ENCODE results near the gene ADORA2A.

DNA sequence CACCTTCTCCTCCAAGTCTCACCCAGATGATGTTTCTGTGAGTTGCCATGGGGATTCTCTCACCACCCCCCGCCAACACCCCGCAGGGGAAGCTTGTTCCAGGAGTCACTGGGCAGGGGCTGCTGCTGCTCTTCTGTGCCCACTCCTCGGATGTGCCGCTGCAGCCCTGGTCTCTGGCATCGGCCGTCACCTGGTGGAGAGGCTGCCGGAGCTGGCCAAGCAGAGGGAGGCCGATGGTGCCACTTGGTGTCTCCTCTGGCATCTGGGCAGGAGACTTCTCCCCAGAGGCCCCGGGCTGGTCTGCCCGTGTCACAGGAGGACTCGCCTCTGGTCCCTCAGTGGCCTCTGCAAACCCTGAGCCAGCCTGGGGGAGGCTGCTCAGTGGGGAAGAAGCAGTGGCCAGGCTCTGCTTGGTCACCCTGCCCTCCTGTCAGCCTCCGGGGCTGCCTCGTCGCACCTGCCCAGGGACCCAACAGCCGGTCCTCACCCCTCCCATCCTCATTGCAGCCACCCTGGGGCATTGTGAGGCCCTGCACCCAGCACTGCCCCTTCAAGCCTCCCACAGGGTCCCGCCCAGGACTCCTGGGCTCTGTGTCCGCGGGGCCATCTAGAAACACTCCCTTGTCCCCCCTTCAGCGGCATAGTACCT lies 424 bp upstream of the ADORA2A start:
- TF ChIP-seq POLR2A (IDR thresholded peaks at IDR 0.05): no peak
- TF ChIP-seq, protein P1, sequence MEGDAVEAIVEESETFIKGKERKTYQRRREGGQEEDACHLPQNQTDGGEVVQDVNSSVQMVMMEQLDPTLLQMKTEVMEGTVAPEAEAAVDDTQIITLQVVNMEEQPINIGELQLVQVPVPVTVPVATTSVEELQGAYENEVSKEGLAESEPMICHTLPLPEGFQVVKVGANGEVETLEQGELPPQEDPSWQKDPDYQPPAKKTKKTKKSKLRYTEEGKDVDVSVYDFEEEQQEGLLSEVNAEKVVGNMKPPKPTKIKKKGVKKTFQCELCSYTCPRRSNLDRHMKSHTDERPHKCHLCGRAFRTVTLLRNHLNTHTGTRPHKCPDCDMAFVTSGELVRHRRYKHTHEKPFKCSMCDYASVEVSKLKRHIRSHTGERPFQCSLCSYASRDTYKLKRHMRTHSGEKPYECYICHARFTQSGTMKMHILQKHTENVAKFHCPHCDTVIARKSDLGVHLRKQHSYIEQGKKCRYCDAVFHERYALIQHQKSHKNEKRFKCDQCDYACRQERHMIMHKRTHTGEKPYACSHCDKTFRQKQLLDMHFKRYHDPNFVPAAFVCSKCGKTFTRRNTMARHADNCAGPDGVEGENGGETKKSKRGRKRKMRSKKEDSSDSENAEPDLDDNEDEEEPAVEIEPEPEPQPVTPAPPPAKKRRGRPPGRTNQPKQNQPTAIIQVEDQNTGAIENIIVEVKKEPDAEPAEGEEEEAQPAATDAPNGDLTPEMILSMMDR (IDR thresholded peaks at IDR 0.05): no peak
